ENCODE results near the gene RRP9. TPM values are rescaled to one million over a fixed set of nuclear protein-coding genes. Genes with fewer than 3 reads are reported as not detected.
A peak's percentile ranks its signal among the peaks of the same experiment; 100 is the strongest.

RRP9 gene
- total and polyA plus RNA-seq, 2 donors from 2014 or later = 17.8 to 18.6 TPM

GRCh38 chr3:51984269-51984647, 42.6 kb upstream of the RRP9 start:
- DNase-seq (no peak), FAIRE-seq (no peak)
- Histone ChIP-seq H3K9ac (ENCODE audit: low read length in 3 of 3) (peak overlapping the region in 2 of 3 donors; percentile 74 to 89), H3K27me3 (ENCODE audit: control insufficient read depth, insufficient read depth, low read length) (no peaks in the 10 kb centered on the region), H3K4me1 (ENCODE audit: control insufficient read depth in 2 of 3, insufficient read depth in 2 of 3, low read depth in 1 of 3, low read length in 3 of 3) (peaks cover 2 to 30% (median 4%) of the 10 kb centered on the region in 3 donors), H3K4me3 (ENCODE audit: low read length in 3 of 3) (peak overlapping the region in 2 of 3 donors; percentile 77 to 82), H3K9me3 (ENCODE audit: control insufficient read depth in 2 of 3, insufficient read depth in 1 of 3, low read length in 3 of 3) (no peaks in the 10 kb centered on the region), H3K36me3 (ENCODE audit: control insufficient read depth in 2 of 3, insufficient read depth in 3 of 3, low read length in 3 of 3) (peaks cover 0 to 7% (median 3%) of the 10 kb centered on the region in 3 donors), H3K27ac (ENCODE audit: low read depth in 2 of 2, low read length in 2 of 2) (peak overlapping the region; percentile 89 to 97)
- intact Hi-C loops (cut with DNase I) = no loop called here
- TF ChIP-seq CTCF (IDR thresholded peaks at IDR 0.05; ENCODE audit: borderline replicate concordance, extremely low read depth, insufficient read depth) = no peak

- FAIRE-seq = no peak
- Histone ChIP-seq H3K27me3 (ENCODE audit: control insufficient read depth, insufficient read depth, low read length) (no peaks in the 10 kb centered on the region), H3K4me1 (ENCODE audit: control insufficient read depth in 2 of 3, insufficient read depth in 2 of 3, low read depth in 1 of 3, low read length in 3 of 3) (peaks cover 2 to 30% (median 4%) of the 10 kb centered on the region in 3 donors), H3K36me3 (ENCODE audit: control insufficient read depth in 2 of 3, insufficient read depth in 3 of 3, low read length in 3 of 3) (peaks cover 0 to 7% (median 3%) of the 10 kb centered on the region in 3 donors), H3K27ac (ENCODE audit: low read depth in 2 of 2, low read length in 2 of 2) (peak overlapping the region; percentile 89 to 97), H3K4me3 (ENCODE audit: low read length in 3 of 3) (peak overlapping the region; percentile 46 to 82 (median 77)), H3K9me3 (ENCODE audit: control insufficient read depth in 2 of 3, insufficient read depth in 1 of 3, low read length in 3 of 3) (no peaks in the 10 kb centered on the region), H3K9ac (ENCODE audit: low read length in 3 of 3) (peak overlapping the region in 2 of 3 donors; percentile 74 to 89)
- intact Hi-C loops (cut with DNase I) = no loop called here
- DNase-seq = no peak
- no peak for TF ChIP-seq CTCF (IDR thresholded peaks at IDR 0.05; ENCODE audit: borderline replicate concordance, extremely low read depth, insufficient read depth)
These were observed 42.0 kb upstream of the RRP9 start for GRCh38 chr3:51983578-51984268.

GRCh38 chr3:51982838-51983577, 41.3 kb upstream of the RRP9 start, which contains the start of gene ACY1:
TSS of gene ACY1 (plus strand) at chr3:51983535. CDS start at chr3:51984065, 530 bp downstream.
- intact Hi-C loops (cut with DNase I) = no loop called here
- DNase-seq = peak; percentile 86 to 97 (median 92)
- TF ChIP-seq CTCF (IDR thresholded peaks at IDR 0.05; ENCODE audit: borderline replicate concordance, extremely low read depth, insufficient read depth) = no peak
- no peaks in the 10 kb centered on the region for H3K9me3 ChIP-seq (ENCODE audit: control insufficient read depth in 2 of 3, insufficient read depth in 1 of 3, low read length in 3 of 3)
- peak within 1 kb of the TSS; percentile 89 to 97 for H3K27ac ChIP-seq (ENCODE audit: low read depth in 2 of 2, low read length in 2 of 2)
- peak within 1 kb of the TSS; percentile 30 to 89 (median 74) for H3K9ac ChIP-seq (ENCODE audit: low read length in 3 of 3)
- H3K4me3 ChIP-seq (ENCODE audit: low read length in 3 of 3) = peak within 1 kb of the TSS; percentile 57 to 87 (median 82)
- peaks cover 0 to 4% (median 3%) of the 10 kb centered on the region in 3 donors for H3K36me3 ChIP-seq (ENCODE audit: control insufficient read depth in 2 of 3, insufficient read depth in 3 of 3, low read length in 3 of 3)
- H3K4me1 ChIP-seq (ENCODE audit: control insufficient read depth in 2 of 3, insufficient read depth in 2 of 3, low read depth in 1 of 3, low read length in 3 of 3) = peaks cover 2 to 28% (median 4%) of the 10 kb centered on the region in 3 donors
- no peak for FAIRE-seq
- H3K27me3 ChIP-seq (ENCODE audit: control insufficient read depth, insufficient read depth, low read length) = no peaks in the 10 kb centered on the region

All from kidney (tissue), 14 donors.